Endothelial cell of umbilical vein (primary cell): ENCODE measurements around the gene CD48. TPM values are rescaled to one million over a fixed set of nuclear protein-coding genes. Genes with fewer than 3 reads are reported as not detected.

Experiments used
- BruUV-seq: library from RNA; stranded (reverse); fragments of 400-500 nt; replicated peaks from 2 replicates; lab custom pipeline; 2021; lab: Mats Ljungman, UMichigan
- CTCF ChIA-PET: fragments of 300-600, 350-600 bp; sonication (Branson Sonifier 250); formaldehyde crosslinking; loops from one replicate; lab custom pipeline; 2021; ENCODE audit warnings: antibody characterized with exemption, inconsistent platforms; lab: Charles Lee
- POLR2A ChIA-PET: fragments of 300-600, 350-600 bp; sonication (Branson Sonifier 250); formaldehyde crosslinking; loops from one replicate; lab custom pipeline; 2021; ENCODE audit warnings: antibody characterized with exemption, inconsistent platforms; lab: Charles Lee
- DNase-seq: peaks from one replicate; pipeline ENCODE4 v3.0.0-alpha.2; 2011; ENCODE audit warnings: low read depth, low spot score
- FAIRE-seq: peaks from 2 replicates; lab custom pipeline; 2011; peaks lifted over from hg19 to GRCh38; lab: Jason Lieb, UNC
- H2AFZ ChIP-seq: 2 replicates; pipeline ENCODE4 v1.6.0; 2012; ENCODE audit warnings: low read depth, low read length, control low read depth, inconsistent platforms
- H3K27ac ChIP-seq: 2 replicates; pipeline ENCODE4 v1.5.1; 2011; ENCODE audit warnings: low read depth, mild to moderate bottlenecking, control low read depth, low read length, moderate library complexity; ENCODE audit not compliant: insufficient read depth
- H3K27me3 ChIP-seq, 2 experiments: 2 replicates each; pipeline versions ENCODE4 v1.6.0 to v1.6.1; 2011; ENCODE audit warnings: low read length in 2 of 2, mixed read lengths in 1 of 2; ENCODE audit not compliant: control insufficient read depth in 2 of 2, insufficient read depth in 2 of 2
- H3K36me3 ChIP-seq, 2 experiments: 2 replicates in 1 of 2; 3 replicates in 1 of 2; pipeline ENCODE4 v1.5.1; 2011; ENCODE audit warnings: low read length in 2 of 2, mild to moderate bottlenecking in 1 of 2, moderate library complexity in 1 of 2; ENCODE audit not compliant: control insufficient read depth in 2 of 2, insufficient read depth in 2 of 2; ENCODE audit errors: extremely low read depth in 1 of 2
- H3K4me1 ChIP-seq: 3 replicates; pipeline ENCODE4 v1.5.1; 2011; ENCODE audit warnings: mild to moderate bottlenecking, low read length; ENCODE audit not compliant: control insufficient read depth, insufficient read depth; ENCODE audit errors: extremely low read depth
- H3K4me2 ChIP-seq: 2 replicates; pipeline ENCODE4 v1.6.1; 2011; ENCODE audit warnings: low read length, control low read depth, mixed read lengths; ENCODE audit not compliant: insufficient read depth
- H3K4me3 ChIP-seq, 3 experiments: fragments of 200-600 bp in 1 of 3; sonication (generic), shearing (Covaris generic) in 1 of 3; replicated peaks in 1 of 3; 2 replicates each; pipeline ENCODE4 v1.5.1; 2011 to 2016; ENCODE audit warnings: control low read depth in 3 of 3, low read length in 3 of 3, mild to moderate bottlenecking in 2 of 3, inconsistent platforms in 1 of 3, low read depth in 1 of 3, moderate library complexity in 1 of 3; ENCODE audit not compliant: insufficient read depth in 1 of 3
- H3K79me2 ChIP-seq: 2 replicates; pipeline ENCODE4 v1.6.0; 2012; ENCODE audit warnings: low read length, inconsistent platforms; ENCODE audit not compliant: control insufficient read depth, insufficient read depth
- H3K9ac ChIP-seq: replicated peaks from 2 replicates; pipeline ENCODE3; 2011; ENCODE audit warnings: low read length, control low read depth; ENCODE audit not compliant: insufficient read depth; ENCODE audit errors: extremely low read depth
- H3K9me1 ChIP-seq: replicated peaks from 3 replicates; pipeline ENCODE4 v1.6.0; 2011; ENCODE audit warnings: mild to moderate bottlenecking, low read length; ENCODE audit not compliant: control insufficient read depth, insufficient read depth; ENCODE audit errors: extremely low read depth
- H3K9me3 ChIP-seq: replicated peaks from 2 replicates; pipeline ENCODE4 v1.5.1; 2012; ENCODE audit warnings: low read length, inconsistent platforms; ENCODE audit not compliant: control insufficient read depth, insufficient read depth
- H4K20me1 ChIP-seq: replicated peaks from 2 replicates; pipeline ENCODE3; 2011; ENCODE audit warnings: mild to moderate bottlenecking, low read length; ENCODE audit not compliant: control insufficient read depth, insufficient read depth; ENCODE audit errors: extremely low read depth
- CTCF ChIP-seq, 2 donors: IDR thresholded peaks; 1 replicate in 1 of 2; 2 replicates in 1 of 2; pipeline ENCODE4 v1.5.1; 2011; ENCODE audit warnings: low read length in 2 of 2, mild to moderate bottlenecking in 2 of 2, moderate library complexity in 2 of 2, control low read depth in 1 of 2, inconsistent platforms in 1 of 2, low read depth in 1 of 2; ENCODE audit not compliant: insufficient read depth in 1 of 2; ENCODE audit errors: extremely low read depth in 1 of 2
- EZH2 ChIP-seq: IDR thresholded peaks from 2 replicates; pipeline ENCODE4 v1.6.1; 2012; ENCODE audit warnings: borderline replicate concordance, low read depth, mild to moderate bottlenecking, moderate library complexity, low read length, inconsistent platforms; ENCODE audit not compliant: severe bottlenecking
- FOS ChIP-seq: IDR thresholded peaks from 2 replicates; pipeline ENCODE4 v1.6.1; 2011; ENCODE audit warnings: mild to moderate bottlenecking, low read length, moderate library complexity, borderline replicate concordance; ENCODE audit not compliant: insufficient read depth
- GATA2 ChIP-seq: IDR thresholded peaks from 2 replicates; pipeline ENCODE4 v1.7.0; 2011; ENCODE audit warnings: low read depth, mild to moderate bottlenecking, moderate library complexity, mixed read lengths, low read length; ENCODE audit not compliant: insufficient read length, insufficient read depth
- JUN ChIP-seq: IDR thresholded peaks from 2 replicates; pipeline ENCODE4 v1.6.1; 2011; ENCODE audit warnings: borderline replicate concordance, low read depth; ENCODE audit not compliant: insufficient read length, insufficient read depth
- MYC ChIP-seq: IDR thresholded peaks from one replicate; pipeline ENCODE4 v1.6.1; 2011; ENCODE audit warnings: mild to moderate bottlenecking, low read depth, low read length
- POLR2A ChIP-seq: IDR thresholded peaks from 2 replicates; pipeline ENCODE4 v1.6.1; 2012; ENCODE audit warnings: low read depth, mild to moderate bottlenecking, control low read depth, low read length
- POLR2AphosphoS5 ChIP-seq: IDR thresholded peaks from 2 replicates; pipeline ENCODE4 v1.6.1; 2012; ENCODE audit warnings: low read depth, mild to moderate bottlenecking, control low read depth, low read length, moderate library complexity; ENCODE audit not compliant: insufficient read depth
- dilution Hi-C: fragments of 300-500 bp; cut with MboI; formaldehyde crosslinking; loops from one replicate; pipeline ENCODE4 v1.15.0; 2019; ENCODE audit warnings: low sequenced_read_pairs; ENCODE audit not compliant: extremely low pct_ligation_motif_present
- intact Hi-C: fragments of 100-400 bp; cut with micrococcal nuclease; formaldehyde crosslinking; loops from one replicate; pipeline ENCODE4 v1.10.0; 2022
- polyA plus RNA-seq, 4 experiments: library from polyadenylated mRNA; depleted of rRNA in 3 of 4; stranded (reverse) in 3 of 4; unstranded in 1 of 4; fragments of >200 nt; gene quantifications; 2 replicates each; pipeline versions ENCODE4 v1.2.1 to v1.2.3, GENCODE V29; 2011 to 2012; ENCODE audit warnings: missing spikeins in 1 of 4
- total RNA-seq: library from RNA; stranded (reverse); gene quantifications from 2 replicates; pipeline ENCODE4 v1.2.3, GENCODE V29; 2021
- TF ChIP-seq, protein P1 (sequence below): IDR thresholded peaks from 2 replicates; pipeline ENCODE4 v1.6.1; 2011; ENCODE audit not compliant: insufficient read depth, insufficient read length

CD48 gene
- total and polyA plus RNA-seq, 2 donors (not counting 3 experiments of a cell fraction or from before 2014, with no cell fraction given) = not detected

DNA sequence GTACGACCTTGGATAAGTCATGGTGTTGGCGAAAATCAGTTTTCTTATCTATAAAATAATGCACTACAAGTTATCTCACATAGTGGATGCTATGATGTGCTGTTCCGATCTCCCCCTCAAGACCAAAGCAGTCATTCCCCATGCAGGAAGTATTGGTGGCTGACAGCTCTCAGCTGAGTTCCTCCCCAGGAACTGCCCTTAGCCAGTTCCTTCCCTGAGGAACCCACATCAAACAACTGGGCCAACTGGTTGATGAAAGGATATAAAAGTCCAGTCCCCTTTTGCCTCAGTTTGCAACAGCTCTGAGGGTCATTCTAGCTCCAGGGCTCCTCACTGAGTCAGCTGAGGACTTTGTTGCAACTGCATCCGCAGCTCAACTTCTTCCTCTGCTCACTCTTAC is 48.7 kb downstream of the CD48 start:
- peaks cover 0 to 5% of the 10 kb centered on the region in 2 experiments for H3K27me3 ChIP-seq
- no peaks in the 10 kb centered on the region for H3K9me1 ChIP-seq
- H3K27ac ChIP-seq = no peak overlapping the region
- ChIA-PET POLR2A (interaction anchor here (0.6 kb wide), 1 partner anchor 1808 kb away, joined by 5 read pairs; no protein-coding TSS in a partner anchor), CTCF (interaction anchor here (1.8 kb wide), 1 partner anchor 13 kb away, joined by 7 read pairs; no protein-coding TSS in a partner anchor)
- no peak for FAIRE-seq
- H3K4me1 ChIP-seq = no peaks in the 10 kb centered on the region
- intact Hi-C loops (no loop called here), dilution Hi-C loops (no loop called here)
- BruUV-seq = no TSS peak
- H3K9me3 ChIP-seq = no peaks in the 10 kb centered on the region
- no peak overlapping the region for H2AFZ ChIP-seq
- no peak for DNase-seq
- H3K36me3 ChIP-seq = no peaks in the 10 kb centered on the region
- TF ChIP-seq FOS = no peak
- TF ChIP-seq JUN = no peak
- TF ChIP-seq GATA2 = no peak
- TF ChIP-seq EZH2 = no peak
- TF ChIP-seq MYC = no peak
- no peak for TF ChIP-seq CTCF (IDR thresholded peaks at IDR 0.05; ENCODE audit: extremely low read depth in 1 of 2, insufficient read depth in 1 of 2, low read depth in 1 of 2, low read length in 2 of 2)
- no peak for TF ChIP-seq POLR2A
- TF ChIP-seq, protein P1, sequence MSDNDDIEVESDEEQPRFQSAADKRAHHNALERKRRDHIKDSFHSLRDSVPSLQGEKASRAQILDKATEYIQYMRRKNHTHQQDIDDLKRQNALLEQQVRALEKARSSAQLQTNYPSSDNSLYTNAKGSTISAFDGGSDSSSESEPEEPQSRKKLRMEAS = no peak
- TF ChIP-seq POLR2AphosphoS5 = no peak
- no peak overlapping the region for H3K4me2 ChIP-seq
- no peaks in the 10 kb centered on the region for H3K79me2 ChIP-seq
- H3K4me3 ChIP-seq = no peak overlapping the region
- H4K20me1 ChIP-seq = no peaks in the 10 kb centered on the region
- no peak overlapping the region for H3K9ac ChIP-seq
